HEK293 (cell line): ENCODE results near the gene ANO8.

Experiments used
- CTCF ChIA-PET: fragments of 350-600 bp; formaldehyde crosslinking; extraction: SDS; loops from one replicate; lab custom pipeline; 2021; ENCODE audit warnings: antibody characterized with exemption; lab: Yijun Ruan, JAX
- POLR2A ChIA-PET: fragments of 300-600 bp; formaldehyde crosslinking; extraction: SDS; loops from one replicate; lab custom pipeline; 2020; ENCODE audit warnings: antibody characterized with exemption, inconsistent platforms; lab: Yijun Ruan, JAX
- H3K27ac ChIP-seq: fragments of 200-500 bp; sonication (Bioruptor generic); 2 replicates; pipeline ENCODE4 v1.5.1; 2014; ENCODE audit warnings: low read depth, low read length, control low read depth, inconsistent platforms; ENCODE audit errors: extremely low read depth
- H3K36me3 ChIP-seq, 2 experiments: fragments of 200-500 bp in 1 of 2; sonication (Bioruptor generic) in 1 of 2; 1 replicate in 1 of 2; 2 replicates in 1 of 2; pipeline ENCODE4 v1.5.1; 2014 to 2017; ENCODE audit warnings: inconsistent platforms in 2 of 2, low read length in 2 of 2; ENCODE audit not compliant: control insufficient read depth in 2 of 2, insufficient read depth in 1 of 2
- H3K4me1 ChIP-seq: fragments of 200-500 bp; sonication (Bioruptor generic); 2 replicates; pipeline ENCODE4 v1.5.1; 2014; ENCODE audit warnings: mild to moderate bottlenecking, low read length, inconsistent platforms; ENCODE audit not compliant: control insufficient read depth, insufficient read depth
- H3K4me3 ChIP-seq: 2 replicates; pipeline ENCODE4 v1.5.1; 2011; ENCODE audit warnings: low read depth, mild to moderate bottlenecking, control low read depth, low read length, moderate library complexity
- H3K9me3 ChIP-seq: fragments of 200-500 bp; sonication (Bioruptor generic); 2 replicates; pipeline ENCODE4 v1.5.1; 2014; ENCODE audit warnings: low read depth, low read length, inconsistent platforms; ENCODE audit not compliant: control insufficient read depth, insufficient read depth
- ELK4 ChIP-seq: IDR thresholded peaks from 2 replicates; pipeline ENCODE4 v1.6.1; 2011; ENCODE audit warnings: mild to moderate bottlenecking, low read depth, low read length, borderline replicate concordance
- FEZF1 ChIP-seq: fragments of 450-650 bp; formaldehyde crosslinking; IDR thresholded peaks from 2 replicates; pipeline ENCODE4 v1.5.1; 2016; ENCODE audit warnings: missing biosample characterization, missing genetic modification characterization
- GFI1B ChIP-seq: fragments of 450-650 bp; formaldehyde crosslinking; IDR thresholded peaks from 2 replicates; pipeline ENCODE4 v1.5.1; 2016; ENCODE audit warnings: missing biosample characterization, missing genetic modification characterization
- ZBTB8A ChIP-seq: fragments of 450-650 bp; formaldehyde crosslinking; IDR thresholded peaks from 2 replicates; pipeline ENCODE4 v1.5.1; 2016; ENCODE audit warnings: missing biosample characterization, missing genetic modification characterization
- ZEB2 ChIP-seq: fragments of 450-650 bp; formaldehyde crosslinking; IDR thresholded peaks from 2 replicates; pipeline ENCODE4 v1.5.1; 2016; ENCODE audit warnings: missing biosample characterization, missing genetic modification characterization
- ZFP3 ChIP-seq: fragments of 450-650 bp; formaldehyde crosslinking; IDR thresholded peaks from 2 replicates; pipeline ENCODE4 v1.5.1; 2016; ENCODE audit warnings: low read depth, missing biosample characterization, missing genetic modification characterization
- ZNF148 ChIP-seq: fragments of 450-650 bp; formaldehyde crosslinking; IDR thresholded peaks from 2 replicates; pipeline ENCODE4 v1.5.0; 2017; ENCODE audit warnings: missing biosample characterization, missing genetic modification characterization, borderline replicate concordance
- ZNF169 ChIP-seq: fragments of 450-650 bp; formaldehyde crosslinking; IDR thresholded peaks from 2 replicates; pipeline ENCODE4 v1.5.1; 2016; ENCODE audit warnings: missing biosample characterization, missing genetic modification characterization
- ZNF175 ChIP-seq: fragments of 450-650 bp; formaldehyde crosslinking; IDR thresholded peaks from 2 replicates; pipeline ENCODE4 v1.5.1; 2016; ENCODE audit warnings: missing biosample characterization, missing genetic modification characterization
- ZNF18 ChIP-seq: fragments of 450-650 bp; formaldehyde crosslinking; IDR thresholded peaks from 2 replicates; pipeline ENCODE4 v1.5.1; 2016; ENCODE audit warnings: missing biosample characterization, missing genetic modification characterization
- ZNF23 ChIP-seq: fragments of 450-650 bp; formaldehyde crosslinking; IDR thresholded peaks from 2 replicates; pipeline ENCODE4 v1.5.1; 2016; ENCODE audit warnings: missing biosample characterization, missing genetic modification characterization, borderline replicate concordance
- ZNF324 ChIP-seq: fragments of 450-650 bp; formaldehyde crosslinking; IDR thresholded peaks from 2 replicates; pipeline ENCODE4 v1.5.1; 2016; ENCODE audit warnings: missing biosample characterization, missing genetic modification characterization
- ZNF48 ChIP-seq: fragments of 450-650 bp; formaldehyde crosslinking; IDR thresholded peaks from 2 replicates; pipeline ENCODE4 v1.5.1; 2016; ENCODE audit warnings: missing biosample characterization, missing genetic modification characterization
- ZNF488 ChIP-seq: fragments of 450-650 bp; formaldehyde crosslinking; IDR thresholded peaks from 2 replicates; pipeline ENCODE4 v1.5.1; 2016; ENCODE audit warnings: missing biosample characterization, missing genetic modification characterization
- ZNF610 ChIP-seq: fragments of 450-650 bp; formaldehyde crosslinking; IDR thresholded peaks from 2 replicates; pipeline ENCODE4 v1.5.1; 2016; ENCODE audit warnings: missing biosample characterization, missing genetic modification characterization, borderline replicate concordance
- ZNF621 ChIP-seq: fragments of 450-650 bp; formaldehyde crosslinking; IDR thresholded peaks from 2 replicates; pipeline ENCODE4 v1.5.1; 2017; ENCODE audit warnings: missing biosample characterization, missing genetic modification characterization
- ZNF626 ChIP-seq: fragments of 450-650 bp; sonication (Bioruptor Pico); formaldehyde crosslinking; IDR thresholded peaks from 2 replicates; pipeline ENCODE4 v1.5.1; 2018; ENCODE audit warnings: missing biosample characterization, missing genetic modification characterization, inconsistent platforms
- ZNF692 ChIP-seq: fragments of 450-650 bp; formaldehyde crosslinking; IDR thresholded peaks from 2 replicates; pipeline ENCODE4 v1.5.1; 2016; ENCODE audit warnings: missing biosample characterization, missing genetic modification characterization
- ZSCAN18 ChIP-seq: fragments of 450-650 bp; formaldehyde crosslinking; IDR thresholded peaks from 2 replicates; pipeline ENCODE4 v1.5.1; 2016; ENCODE audit warnings: missing biosample characterization, missing genetic modification characterization
- ZSCAN23 ChIP-seq: fragments of 450-650 bp; formaldehyde crosslinking; IDR thresholded peaks from 2 replicates; pipeline ENCODE4 v1.5.1; 2016; ENCODE audit warnings: missing biosample characterization, missing genetic modification characterization
- ZSCAN5A ChIP-seq: fragments of 450-650 bp; formaldehyde crosslinking; IDR thresholded peaks from 2 replicates; pipeline ENCODE4 v1.5.1; 2016; ENCODE audit warnings: missing biosample characterization, missing genetic modification characterization

ANO8 gene

GRCh38 chr19:17347877-17348276 is 13.2 kb upstream of the ANO8 start (continued):
- TF ChIP-seq ELK4 (no peak), ZNF23 (tag by site-specific recombination) (no peak), ZSCAN23 (tag by site-specific recombination) (no peak), ZNF692 (tag by site-specific recombination) (no peak), ZNF169 (tag by site-specific recombination) (no peak), ZNF621 (tag by site-specific recombination) (no peak), FEZF1 (tag by site-specific recombination) (no peak), ZNF18 (tag by site-specific recombination) (no peak)

GRCh38 chr19:17347361-17347760 is 12.7 kb upstream of the ANO8 start:
- CTCF ChIA-PET = interaction anchor here (0.7 to 2.2 kb wide), 9 partner anchors 15 to 712 kb away, joined by 3 to 17 read pairs (median 4); no protein-coding TSS in a partner anchor
- no peaks in the 10 kb centered on the region for H3K4me1 ChIP-seq
- TF ChIP-seq ZFP3 (tag by site-specific recombination) (no peak), ZNF48 (tag by site-specific recombination) (no peak), ZNF324 (tag by site-specific recombination) (no peak), ZSCAN5A (tag by site-specific recombination) (no peak), ZNF148 (tag by site-specific recombination) (no peak), ZNF621 (tag by site-specific recombination) (no peak), ZNF175 (tag by site-specific recombination) (no peak), ZBTB8A (tag by site-specific recombination) (no peak), ZNF610 (tag by site-specific recombination) (no peak), ZNF626 (tag by site-specific recombination) (no peak), ZSCAN18 (no peak), ZEB2 (tag by site-specific recombination) (no peak), GFI1B (tag by site-specific recombination) (no peak), ZNF488 (tag by site-specific recombination) (no peak)
- no peak overlapping the region for H3K4me3 ChIP-seq
- POLR2A ChIA-PET = interaction anchor here (0.7 kb wide), 1 partner anchor 72 kb away, joined by 3 read pairs; the partner anchor contains the start of gene MVB12A
- no peak overlapping the region for H3K27ac ChIP-seq
- H3K36me3 ChIP-seq = peaks cover 0 to 2% of the 10 kb centered on the region in 2 experiments; a peak in 2 of 3 replicates
- H3K9me3 ChIP-seq = no peaks in the 10 kb centered on the region
